HCT116 (cell line): Measurements from ENCODE around the gene LTB4R2. TPM values are rescaled to one million over a fixed set of nuclear protein-coding genes. Genes with fewer than 3 reads are reported as not detected.

Source experiments
- ATAC-seq: fragments of 200-7000 bp; cut with Tn5 transposase; 2 replicates; pipeline ENCODE4 v1.9.1; 2020; ENCODE audit warnings: mild to moderate bottlenecking, moderate library complexity
- BruUV-seq: library from RNA; stranded (reverse); fragments of 400-500 nt; replicated peaks from 2 replicates; lab custom pipeline; 2021; lab: Mats Ljungman, UMichigan
- CTCF ChIA-PET: fragments of 300-600 bp; sonication (Branson Sonifier 250); formaldehyde crosslinking; loops from one replicate; lab custom pipeline; 2021; ENCODE audit warnings: antibody characterized with exemption; lab: Charles Lee
- POLR2A ChIA-PET: fragments of 300-600, 350-600 bp; sonication (Branson Sonifier 250); formaldehyde crosslinking; loops from one replicate; lab custom pipeline; 2021; ENCODE audit warnings: antibody characterized with exemption; lab: Charles Lee
- RAD21 ChIA-PET, 2 experiments: fragments of 300-600 bp; sonication (Branson Sonifier 250); formaldehyde crosslinking; loops; one replicate each; lab custom pipeline; 2023; ENCODE audit warnings: low total read pairs in 2 of 2; ENCODE audit not compliant: uncharacterized antibody in 2 of 2, unreplicated experiment in 2 of 2, low non-redundant PET in 1 of 2; lab: Charles Lee
- DNase-seq: peaks from one replicate; pipeline ENCODE4 v3.0.0-alpha.2; 2010; ENCODE audit warnings: low read depth, low spot score
- H2AFZ ChIP-seq: fragments of 200-600 bp; shearing (Covaris generic), sonication (generic); 2 replicates; pipeline ENCODE4 v1.6.1; 2017; ENCODE audit warnings: low read depth, mixed run types, mixed read lengths, antibody characterized with exemption, low read length; ENCODE audit not compliant: poor library complexity, severe bottlenecking
- H3K27ac ChIP-seq: 2 replicates; pipeline ENCODE4 v1.5.1; 2012; ENCODE audit warnings: low read depth, low read length
- H3K27me3 ChIP-seq: fragments of 200-600 bp; sonication (generic); 2 replicates; pipeline ENCODE4 v1.6.1; 2016; ENCODE audit warnings: mixed run types, low read length, mixed read lengths; ENCODE audit not compliant: insufficient read depth
- H3K36me3 ChIP-seq, 2 experiments: fragments of 200-500 bp in 1 of 2; fragments of 200-600 bp in 1 of 2; sonication (Bioruptor generic) in 1 of 2; sonication (generic) in 1 of 2; 2 replicates each; pipeline versions ENCODE4 v1.5.1 to v1.6.1; 2014 to 2016; ENCODE audit warnings: low read length in 2 of 2, inconsistent platforms in 1 of 2, mixed read lengths in 1 of 2, mixed run types in 1 of 2; ENCODE audit not compliant: insufficient read depth in 2 of 2, control insufficient read depth in 1 of 2
- H3K4me1 ChIP-seq, 2 experiments: fragments of 200-600 bp in 1 of 2; sonication (generic) in 1 of 2; 2 replicates each; pipeline versions ENCODE4 v1.5.1 to v1.6.1; 2012 to 2017; ENCODE audit warnings: low read length in 2 of 2, inconsistent platforms in 1 of 2, mild to moderate bottlenecking in 1 of 2, mixed read lengths in 1 of 2, mixed run types in 1 of 2, moderate library complexity in 1 of 2; ENCODE audit not compliant: insufficient read depth in 2 of 2, control insufficient read depth in 1 of 2
- H3K4me2 ChIP-seq: fragments of 200-600 bp; sonication (generic); 2 replicates; pipeline ENCODE4 v1.6.1; 2017; ENCODE audit warnings: mixed run types, low read length, mixed read lengths
- H3K4me3 ChIP-seq, 2 experiments: fragments of 200-600 bp in 1 of 2; sonication (generic) in 1 of 2; replicated peaks in 1 of 2; 2 replicates each; pipeline ENCODE4 v1.5.1; 2011 to 2016; ENCODE audit warnings: low read length in 2 of 2, control low read depth in 1 of 2, low read depth in 1 of 2, mild to moderate bottlenecking in 1 of 2, mixed read lengths in 1 of 2, mixed run types in 1 of 2
- H3K79me2 ChIP-seq: fragments of 200-600 bp; sonication (generic); 2 replicates; pipeline ENCODE4 v1.6.1; 2017; ENCODE audit warnings: mild to moderate bottlenecking, mixed run types, low read length, moderate library complexity, mixed read lengths; ENCODE audit not compliant: insufficient read depth
- H3K9ac ChIP-seq: fragments of 200-600 bp; sonication (generic); 2 replicates; pipeline ENCODE4 v1.6.1; 2016; ENCODE audit warnings: low read length, mixed read lengths
- H3K9me2 ChIP-seq: fragments of 200-600 bp; sonication (generic), shearing (Covaris generic); 2 replicates; pipeline ENCODE4 v1.6.1; 2017; ENCODE audit warnings: mixed run types, mild to moderate bottlenecking, moderate library complexity; ENCODE audit not compliant: insufficient read depth
- H3K9me3 ChIP-seq, 2 experiments: fragments of 200-500 bp in 1 of 2; fragments of 200-600 bp in 1 of 2; sonication (Bioruptor generic) in 1 of 2; sonication (generic) in 1 of 2; 2 replicates each; pipeline ENCODE4 v1.6.1; 2014 to 2017; ENCODE audit warnings: low read length in 2 of 2, mixed read lengths in 2 of 2, inconsistent platforms in 1 of 2, low read depth in 1 of 2, mild to moderate bottlenecking in 1 of 2, mixed run types in 1 of 2, moderate library complexity in 1 of 2; ENCODE audit not compliant: control insufficient read depth in 1 of 2, insufficient read depth in 1 of 2
- H4K20me1 ChIP-seq: fragments of 200-600 bp; sonication (generic), shearing (Covaris generic); 2 replicates; pipeline ENCODE4 v1.6.1; 2017; ENCODE audit warnings: mixed run types, mild to moderate bottlenecking, moderate library complexity; ENCODE audit not compliant: insufficient read depth
- ELF1 ChIP-seq: IDR thresholded peaks from 2 replicates; pipeline ENCODE4 v1.6.1; 2012; ENCODE audit warnings: low read depth, borderline replicate concordance
- EZH2 ChIP-seq: fragments of 200-600 bp; sonication (generic); IDR thresholded peaks from 2 replicates; pipeline ENCODE4 v1.6.1; 2017; ENCODE audit warnings: antibody characterized with exemption, mixed run types
- EZH2phosphoT487 ChIP-seq: fragments of 200-600 bp; IDR thresholded peaks from 2 replicates; pipeline ENCODE4 v1.6.1; 2018; ENCODE audit warnings: antibody characterized with exemption, borderline replicate concordance
- FOSL1 ChIP-seq: IDR thresholded peaks from 2 replicates; pipeline ENCODE4 v1.6.1; 2012; ENCODE audit warnings: low read depth
- JUND ChIP-seq: IDR thresholded peaks from 2 replicates; pipeline ENCODE4 v1.6.1; 2012
- ZNF274 ChIP-seq: fragments of 200-500 bp; sonication (Bioruptor generic); IDR thresholded peaks from 2 replicates; pipeline ENCODE4 v1.6.1; 2014; ENCODE audit warnings: mild to moderate bottlenecking, low read depth, low read length, inconsistent platforms
- intact Hi-C: fragments of 100-400 bp; cut with micrococcal nuclease; formaldehyde crosslinking; loops from 2 replicates; pipeline ENCODE4 v1.10.0; 2022
- total RNA-seq: library from RNA; stranded (reverse); gene quantifications from one replicate; pipeline ENCODE4 v1.2.1, GENCODE V29; 2021; ENCODE audit not compliant: unreplicated experiment
- TF ChIP-seq, protein P1 (sequence below): IDR thresholded peaks from 2 replicates; pipeline ENCODE4 v1.6.1; 2011; ENCODE audit warnings: mild to moderate bottlenecking, low read length, moderate library complexity; ENCODE audit not compliant: insufficient replicate concordance; ENCODE audit errors: extremely low read depth
- TF ChIP-seq, protein P2 (sequence below), 3 experiments: fragments of 200-600 bp in 1 of 3; sonication (generic) in 1 of 3; IDR thresholded peaks in 2 of 3; conservative IDR thresholded peaks in 1 of 3; 2 replicates each; pipeline ENCODE4 v1.5.1; 2012 to 2017; ENCODE audit warnings: low read depth in 2 of 3, low read length in 2 of 3, antibody characterized with exemption in 1 of 3, borderline replicate concordance in 1 of 3, control low read depth in 1 of 3, mild to moderate bottlenecking in 1 of 3, mixed read lengths in 1 of 3, mixed run types in 1 of 3, moderate library complexity in 1 of 3; ENCODE audit not compliant: insufficient read depth in 1 of 3
- TF ChIP-seq, protein P3 (sequence below): IDR thresholded peaks from 2 replicates; pipeline ENCODE4 v1.6.1; 2012; ENCODE audit warnings: low read depth

Gene LTB4R2
- total RNA-seq, 1 experiment from 2014 or later = 15.4 TPM

DNA sequence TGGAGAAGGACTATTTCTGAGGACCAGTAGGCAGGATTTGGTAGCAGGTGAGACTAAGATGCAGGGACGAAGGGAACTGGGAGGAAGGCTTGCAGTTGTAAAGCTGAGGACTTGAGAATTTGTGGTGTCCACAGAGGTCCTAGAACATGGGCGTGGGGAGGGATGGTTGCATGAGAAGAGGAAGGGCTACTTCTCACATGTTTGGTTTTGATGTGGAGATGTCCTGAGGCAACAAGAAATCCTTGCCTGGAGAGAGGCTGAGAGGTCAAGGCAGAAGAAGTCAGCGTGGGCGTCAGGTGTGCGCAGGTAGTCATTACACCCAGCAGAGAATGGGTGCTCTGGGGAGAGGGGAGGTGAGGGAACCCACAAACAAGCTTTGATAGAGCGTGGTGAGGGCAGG is 32.9 kb upstream of the LTB4R2 start:
- TF ChIP-seq ZNF274 (no peak), JUND (no peak), EZH2phosphoT487 (no peak), FOSL1 (no peak), ELF1 (no peak), EZH2 (no peak)
- TF ChIP-seq, protein P1, sequence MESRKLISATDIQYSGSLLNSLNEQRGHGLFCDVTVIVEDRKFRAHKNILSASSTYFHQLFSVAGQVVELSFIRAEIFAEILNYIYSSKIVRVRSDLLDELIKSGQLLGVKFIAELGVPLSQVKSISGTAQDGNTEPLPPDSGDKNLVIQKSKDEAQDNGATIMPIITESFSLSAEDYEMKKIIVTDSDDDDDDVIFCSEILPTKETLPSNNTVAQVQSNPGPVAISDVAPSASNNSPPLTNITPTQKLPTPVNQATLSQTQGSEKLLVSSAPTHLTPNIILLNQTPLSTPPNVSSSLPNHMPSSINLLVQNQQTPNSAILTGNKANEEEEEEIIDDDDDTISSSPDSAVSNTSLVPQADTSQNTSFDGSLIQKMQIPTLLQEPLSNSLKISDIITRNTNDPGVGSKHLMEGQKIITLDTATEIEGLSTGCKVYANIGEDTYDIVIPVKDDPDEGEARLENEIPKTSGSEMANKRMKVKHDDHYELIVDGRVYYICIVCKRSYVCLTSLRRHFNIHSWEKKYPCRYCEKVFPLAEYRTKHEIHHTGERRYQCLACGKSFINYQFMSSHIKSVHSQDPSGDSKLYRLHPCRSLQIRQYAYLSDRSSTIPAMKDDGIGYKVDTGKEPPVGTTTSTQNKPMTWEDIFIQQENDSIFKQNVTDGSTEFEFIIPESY = no peak
- TF ChIP-seq, protein P2, sequence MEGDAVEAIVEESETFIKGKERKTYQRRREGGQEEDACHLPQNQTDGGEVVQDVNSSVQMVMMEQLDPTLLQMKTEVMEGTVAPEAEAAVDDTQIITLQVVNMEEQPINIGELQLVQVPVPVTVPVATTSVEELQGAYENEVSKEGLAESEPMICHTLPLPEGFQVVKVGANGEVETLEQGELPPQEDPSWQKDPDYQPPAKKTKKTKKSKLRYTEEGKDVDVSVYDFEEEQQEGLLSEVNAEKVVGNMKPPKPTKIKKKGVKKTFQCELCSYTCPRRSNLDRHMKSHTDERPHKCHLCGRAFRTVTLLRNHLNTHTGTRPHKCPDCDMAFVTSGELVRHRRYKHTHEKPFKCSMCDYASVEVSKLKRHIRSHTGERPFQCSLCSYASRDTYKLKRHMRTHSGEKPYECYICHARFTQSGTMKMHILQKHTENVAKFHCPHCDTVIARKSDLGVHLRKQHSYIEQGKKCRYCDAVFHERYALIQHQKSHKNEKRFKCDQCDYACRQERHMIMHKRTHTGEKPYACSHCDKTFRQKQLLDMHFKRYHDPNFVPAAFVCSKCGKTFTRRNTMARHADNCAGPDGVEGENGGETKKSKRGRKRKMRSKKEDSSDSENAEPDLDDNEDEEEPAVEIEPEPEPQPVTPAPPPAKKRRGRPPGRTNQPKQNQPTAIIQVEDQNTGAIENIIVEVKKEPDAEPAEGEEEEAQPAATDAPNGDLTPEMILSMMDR (IDR thresholded peaks at IDR 0.05 in 2 of 3, conservative IDR thresholded peaks at IDR 0.05 in 1 of 3; ENCODE audit: borderline replicate concordance in 1 of 3, insufficient read depth in 1 of 3, low read depth in 2 of 3, low read length in 2 of 3) = no peak
- TF ChIP-seq, protein P3, sequence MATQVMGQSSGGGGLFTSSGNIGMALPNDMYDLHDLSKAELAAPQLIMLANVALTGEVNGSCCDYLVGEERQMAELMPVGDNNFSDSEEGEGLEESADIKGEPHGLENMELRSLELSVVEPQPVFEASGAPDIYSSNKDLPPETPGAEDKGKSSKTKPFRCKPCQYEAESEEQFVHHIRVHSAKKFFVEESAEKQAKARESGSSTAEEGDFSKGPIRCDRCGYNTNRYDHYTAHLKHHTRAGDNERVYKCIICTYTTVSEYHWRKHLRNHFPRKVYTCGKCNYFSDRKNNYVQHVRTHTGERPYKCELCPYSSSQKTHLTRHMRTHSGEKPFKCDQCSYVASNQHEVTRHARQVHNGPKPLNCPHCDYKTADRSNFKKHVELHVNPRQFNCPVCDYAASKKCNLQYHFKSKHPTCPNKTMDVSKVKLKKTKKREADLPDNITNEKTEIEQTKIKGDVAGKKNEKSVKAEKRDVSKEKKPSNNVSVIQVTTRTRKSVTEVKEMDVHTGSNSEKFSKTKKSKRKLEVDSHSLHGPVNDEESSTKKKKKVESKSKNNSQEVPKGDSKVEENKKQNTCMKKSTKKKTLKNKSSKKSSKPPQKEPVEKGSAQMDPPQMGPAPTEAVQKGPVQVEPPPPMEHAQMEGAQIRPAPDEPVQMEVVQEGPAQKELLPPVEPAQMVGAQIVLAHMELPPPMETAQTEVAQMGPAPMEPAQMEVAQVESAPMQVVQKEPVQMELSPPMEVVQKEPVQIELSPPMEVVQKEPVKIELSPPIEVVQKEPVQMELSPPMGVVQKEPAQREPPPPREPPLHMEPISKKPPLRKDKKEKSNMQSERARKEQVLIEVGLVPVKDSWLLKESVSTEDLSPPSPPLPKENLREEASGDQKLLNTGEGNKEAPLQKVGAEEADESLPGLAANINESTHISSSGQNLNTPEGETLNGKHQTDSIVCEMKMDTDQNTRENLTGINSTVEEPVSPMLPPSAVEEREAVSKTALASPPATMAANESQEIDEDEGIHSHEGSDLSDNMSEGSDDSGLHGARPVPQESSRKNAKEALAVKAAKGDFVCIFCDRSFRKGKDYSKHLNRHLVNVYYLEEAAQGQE = no peak
- CTCF ChIA-PET = no interaction called here
- Histone ChIP-seq H3K36me3 (no peaks in the 10 kb centered on the region), H3K27me3 (no peaks in the 10 kb centered on the region), H3K9me2 (no peaks in the 10 kb centered on the region), H2AFZ (no peak overlapping the region), H3K4me3 (no peak overlapping the region), H3K4me1 (peaks cover 4 to 9% of the 10 kb centered on the region in 2 experiments; a peak in 3 of 4 replicates), H3K79me2 (no peaks in the 10 kb centered on the region), H3K4me2 (no peak overlapping the region), H3K9ac (no peak overlapping the region), H4K20me1 (no peaks in the 10 kb centered on the region), H3K27ac (no peak overlapping the region), H3K9me3 (no peaks in the 10 kb centered on the region)
- POLR2A ChIA-PET = no interaction called here
- BruUV-seq = no TSS peak
- RAD21 ChIA-PET = no interaction called here
- DNase-seq (no peak), ATAC-seq (no peak)
- intact Hi-C loops = no loop called here
